Right lobe of liver (tissue), 4 donors: ENCODE data around the gene CPN2.

Experiments
- POLR2A ChIP-seq: fragments of 450-650 bp; IDR thresholded peaks from one replicate; pipeline ENCODE4 v1.6.1; 2017; ENCODE audit warnings: antibody characterized with exemption, mild to moderate bottlenecking
- TF ChIP-seq, protein P1 (sequence below), 4 donors: fragments of 200-600 bp in 3 of 4; fragments of 450-650 bp in 1 of 4; IDR thresholded peaks; one replicate each; pipeline versions ENCODE4 v1.5.1 to v1.8.0; 2016 to 2022; ENCODE audit warnings: antibody characterized with exemption in 4 of 4, mild to moderate bottlenecking in 2 of 4
- donor health status: DM: no; HTN: no; CAD: no.
- donor health status: DM: no; HTN: no; CAD: no.
- donor health status: DM: no; HTN: yes; CAD: no.

GRCh38 chr3:194396859-194397756 is 46.0 kb upstream of the CPN2 start:
- TF ChIP-seq, protein P1, sequence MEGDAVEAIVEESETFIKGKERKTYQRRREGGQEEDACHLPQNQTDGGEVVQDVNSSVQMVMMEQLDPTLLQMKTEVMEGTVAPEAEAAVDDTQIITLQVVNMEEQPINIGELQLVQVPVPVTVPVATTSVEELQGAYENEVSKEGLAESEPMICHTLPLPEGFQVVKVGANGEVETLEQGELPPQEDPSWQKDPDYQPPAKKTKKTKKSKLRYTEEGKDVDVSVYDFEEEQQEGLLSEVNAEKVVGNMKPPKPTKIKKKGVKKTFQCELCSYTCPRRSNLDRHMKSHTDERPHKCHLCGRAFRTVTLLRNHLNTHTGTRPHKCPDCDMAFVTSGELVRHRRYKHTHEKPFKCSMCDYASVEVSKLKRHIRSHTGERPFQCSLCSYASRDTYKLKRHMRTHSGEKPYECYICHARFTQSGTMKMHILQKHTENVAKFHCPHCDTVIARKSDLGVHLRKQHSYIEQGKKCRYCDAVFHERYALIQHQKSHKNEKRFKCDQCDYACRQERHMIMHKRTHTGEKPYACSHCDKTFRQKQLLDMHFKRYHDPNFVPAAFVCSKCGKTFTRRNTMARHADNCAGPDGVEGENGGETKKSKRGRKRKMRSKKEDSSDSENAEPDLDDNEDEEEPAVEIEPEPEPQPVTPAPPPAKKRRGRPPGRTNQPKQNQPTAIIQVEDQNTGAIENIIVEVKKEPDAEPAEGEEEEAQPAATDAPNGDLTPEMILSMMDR (IDR thresholded peaks at IDR 0.05) = no peak
- TF ChIP-seq POLR2A = no peak
